ENCODE results near the gene ATOH1. TPM values are rescaled to one million over a fixed set of nuclear protein-coding genes. Genes with fewer than 3 reads are reported as not detected.

Gene ATOH1
- total RNA-seq, 1 experiment from 2014 or later: not detected

- TF ChIP-seq CTCF (conservative IDR thresholded peaks at IDR 0.05): no peak
- Histone ChIP-seq H3K4ac (ENCODE audit: low read depth, low read length) (no peak overlapping the region), H3K27ac (ENCODE audit: insufficient read length, low read depth, low read length) (no peak overlapping the region), H2BK20ac (ENCODE audit: low read depth, low read length, poor library complexity, severe bottlenecking) (no peak overlapping the region), H3K9ac (ENCODE audit: extremely low read depth, insufficient read length, low read length) (no peak overlapping the region), H3K18ac (ENCODE audit: insufficient read length, low read depth, low read length) (no peak overlapping the region), H3K56ac (ENCODE audit: insufficient read length, low read depth, low read length) (no peak overlapping the region), H2BK12ac (ENCODE audit: insufficient read length, low read depth, low read length) (no peak overlapping the region), H2BK120ac (ENCODE audit: low read depth, low read length, poor library complexity, severe bottlenecking) (no peak overlapping the region), H3K23me2 (ENCODE audit: insufficient read length, low read depth, low read length, poor library complexity, severe bottlenecking) (no peaks in the 10 kb centered on the region), H4K8ac (replicated peaks; ENCODE audit: insufficient read length, low read depth, low read length) (no peak overlapping the region), H4K20me1 (ENCODE audit: control insufficient read depth, insufficient read depth, insufficient read length) (no peaks in the 10 kb centered on the region), H2AFZ (ENCODE audit: low read length) (no peak overlapping the region), H4K5ac (ENCODE audit: insufficient read length, low read depth, low read length) (no peak overlapping the region), H3K14ac (ENCODE audit: insufficient read depth, low read length) (no peak overlapping the region), H3K4me1 (ENCODE audit: insufficient read depth, low read length) (peaks cover 7% of the 10 kb centered on the region; the same call in 1 of the 2 replicates), H2BK5ac (ENCODE audit: insufficient read length, low read length) (no peak overlapping the region), H3T11ph (ENCODE audit: low read length) (no peak overlapping the region), H3K4me2 (ENCODE audit: insufficient read depth, insufficient read length, low read length) (no peak overlapping the region), H2AK5ac (ENCODE audit: insufficient read length, low read length) (no peak overlapping the region), H3K79me1 (ENCODE audit: insufficient read depth, low read depth, low read length, poor library complexity, severe bottlenecking) (no peaks in the 10 kb centered on the region), H3K27me3 (ENCODE audit: insufficient read depth, low read length) (no peaks in the 10 kb centered on the region), H4K91ac (ENCODE audit: insufficient read length, low read depth, low read length) (no peak overlapping the region), H3K23ac (ENCODE audit: insufficient read length, low read depth, low read length) (no peak overlapping the region), H3K79me2 (ENCODE audit: insufficient read depth, low read length) (no peaks in the 10 kb centered on the region), H3K9me3 (ENCODE audit: control insufficient read depth, low read depth, low read length) (no peaks in the 10 kb centered on the region), H2BK15ac (ENCODE audit: low read depth, low read length) (no peak overlapping the region)
- WGBS (ENCODE audit: extremely low coverage, insufficient read length, low lambda C conversion rate): no CpG with 5 or more reads among the region's 5 CpGs
- H3K36me3 Mint-ChIP-seq (ENCODE audit: insufficient read depth in 1 of 3, low read depth in 3 of 3): no peaks in the 10 kb centered on the region
- peaks cover 2% of the 10 kb centered on the region for H3K27me3 Mint-ChIP-seq (ENCODE audit: low read depth)
- H3K4me3 Mint-ChIP-seq: no peak overlapping the region
- no peaks in the 10 kb centered on the region for H3K9me3 Mint-ChIP-seq
- H3K27ac Mint-ChIP-seq: no peak overlapping the region
- DNase-seq: no peak
- H3K4me1 Mint-ChIP-seq: peaks cover 8 to 11% of the 10 kb centered on the region in 2 experiments
These were observed 18.1 kb upstream of the ATOH1 start for GRCh38 chr4:93810340-93810992.

All from H9 (cell line).